Psoas muscle (tissue), 8 donors: ENCODE results near the gene HCK. TPM values are rescaled to one million over a fixed set of nuclear protein-coding genes. Genes with fewer than 3 reads are reported as not detected.

ENCODE experiments used
- ATAC-seq, 4 donors: fragments of 200-7000 bp; cut with Tn5 transposase; one replicate each; pipeline ENCODE4 v1.9.1; 2020; ENCODE audit warnings: moderate library complexity in 3 of 4, mild to moderate bottlenecking in 2 of 4
- DNase-seq, 2 donors: peaks; one replicate each; pipeline ENCODE4 v3.0.0-alpha.2; 2020
- H3K27ac ChIP-seq: fragments of 200-600 bp; one replicate; pipeline ENCODE4 v1.8.0; 2022
- H3K27me3 ChIP-seq, 3 donors: fragments of 200-600 bp in 1 of 3; one replicate each; pipeline versions ENCODE4 v1.6.1 to v1.8.0; 2013 to 2022; ENCODE audit warnings: low read length in 2 of 3, mild to moderate bottlenecking in 2 of 3, moderate library complexity in 1 of 3; ENCODE audit not compliant: insufficient read depth in 3 of 3
- H3K36me3 ChIP-seq, 2 donors: fragments of 200-600 bp in 1 of 2; one replicate each; pipeline versions ENCODE4 v1.6.1 to v1.8.0; 2013 to 2022; ENCODE audit warnings: low read depth in 1 of 2, mild to moderate bottlenecking in 1 of 2, moderate library complexity in 1 of 2; ENCODE audit not compliant: insufficient read depth in 1 of 2
- H3K4me1 ChIP-seq: fragments of 200-600 bp; one replicate; pipeline ENCODE4 v1.8.0; 2022
- H3K4me3 ChIP-seq: fragments of 200-600 bp; one replicate; pipeline ENCODE4 v1.8.0; 2022; ENCODE audit warnings: mild to moderate bottlenecking
- H3K9me3 ChIP-seq: fragments of 200-600 bp; one replicate; pipeline ENCODE4 v1.8.0; 2022
- WGBS, 3 donors: extraction: QIAGEN DNeasy Blood & Tissue Kit; methylation state at CpG; one replicate each; pipeline versions ENCODE4 v1.1.6 to v1.1.7; 2013; 5-methylcytosine and 5-hydroxymethylcytosine counted together
- intact Hi-C, 2 donors: fragments of 100-400 bp; cut with DNase I; formaldehyde crosslinking; loops; one replicate each; pipeline versions ENCODE4 v1.11.0 to v1.14.2; 2022
- polyA plus RNA-seq, 3 donors: library from polyadenylated mRNA; stranded (reverse); fragments of 200-250 nt; gene quantifications; one replicate each; pipeline ENCODE4 v1.2.3, GENCODE V29; 2013
- total RNA-seq, 4 donors: library from RNA; stranded (reverse); fragmentation: NEBNext Ultra II Directional in 2 of 4; extraction: Animal tissue kit (Norgen Biotek cat#: 25700) in 2 of 4; gene quantifications; one replicate each; pipeline versions ENCODE4 v1.2.1 to v1.2.4, GENCODE V29; 2021 to 2023
- TF ChIP-seq, protein P1 (sequence below): fragments of 200-600 bp; IDR thresholded peaks from one replicate; pipeline ENCODE4 v1.8.0; 2022; ENCODE audit warnings: antibody characterized with exemption
- donor health status: healthy with polysubstance abuse.
- donor health status: DM: no; HTN: no; CAD: no; lungs with moderate emphysema.
- donor health status: Bipolar disorder and iron deficiency.
- donor health status: healthy.
- donor health status: DM: yes; HTN: yes; CAD: no.
- donor health status: DM: no; HTN: no; CAD: no.
- donor health status: DM: no; HTN: no; CAD: no.
- donor health status: DM: yes; HTN: yes; CAD: no.

The HCK gene
- total and polyA plus RNA-seq, 7 donors = 0.79 to 5.5 (median 1.9) TPM

- Histone ChIP-seq H3K4me3 (peak overlapping the region; percentile 88), H3K27me3 (no peaks in the 10 kb centered on the region), H3K9me3 (no peaks in the 10 kb centered on the region), H3K36me3 (peaks cover 0 to 2% of the 10 kb centered on the region in 2 donors), H3K27ac (peak overlapping the region; percentile 99), H3K4me1 (peaks cover 24% of the 10 kb centered on the region)
- DNase-seq (no peak), ATAC-seq (peak in 1 of 4 donors; percentile 11)
- intact Hi-C loops = loop anchor here in 1 of 2 donors (10.0 kb wide), 1 partner anchor 95 kb away; the partner anchor contains the start of genes PLAGL2 and POFUT1
- 1 to 2% (median 1%) methylated on average over 8 of the region's 8 CpGs for WGBS, 3 donors
- TF ChIP-seq, protein P1, sequence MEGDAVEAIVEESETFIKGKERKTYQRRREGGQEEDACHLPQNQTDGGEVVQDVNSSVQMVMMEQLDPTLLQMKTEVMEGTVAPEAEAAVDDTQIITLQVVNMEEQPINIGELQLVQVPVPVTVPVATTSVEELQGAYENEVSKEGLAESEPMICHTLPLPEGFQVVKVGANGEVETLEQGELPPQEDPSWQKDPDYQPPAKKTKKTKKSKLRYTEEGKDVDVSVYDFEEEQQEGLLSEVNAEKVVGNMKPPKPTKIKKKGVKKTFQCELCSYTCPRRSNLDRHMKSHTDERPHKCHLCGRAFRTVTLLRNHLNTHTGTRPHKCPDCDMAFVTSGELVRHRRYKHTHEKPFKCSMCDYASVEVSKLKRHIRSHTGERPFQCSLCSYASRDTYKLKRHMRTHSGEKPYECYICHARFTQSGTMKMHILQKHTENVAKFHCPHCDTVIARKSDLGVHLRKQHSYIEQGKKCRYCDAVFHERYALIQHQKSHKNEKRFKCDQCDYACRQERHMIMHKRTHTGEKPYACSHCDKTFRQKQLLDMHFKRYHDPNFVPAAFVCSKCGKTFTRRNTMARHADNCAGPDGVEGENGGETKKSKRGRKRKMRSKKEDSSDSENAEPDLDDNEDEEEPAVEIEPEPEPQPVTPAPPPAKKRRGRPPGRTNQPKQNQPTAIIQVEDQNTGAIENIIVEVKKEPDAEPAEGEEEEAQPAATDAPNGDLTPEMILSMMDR = no peak
Measured at GRCh38 chr20:32110173-32110704, 58.2 kb downstream of the HCK start.

- Histone ChIP-seq H3K4me1 (peaks cover 29% of the 10 kb centered on the region), H3K27ac (no peak overlapping the region), H3K27me3 (no peaks in the 10 kb centered on the region), H3K36me3 (peaks cover 0 to 2% of the 10 kb centered on the region in 2 donors), H3K4me3 (peak overlapping the region; percentile 88), H3K9me3 (no peaks in the 10 kb centered on the region)
- intact Hi-C loops = loop anchor here in 1 of 2 donors (10.0 kb wide), 1 partner anchor 94 kb away; the partner anchor contains the start of genes PLAGL2 and POFUT1
- ATAC-seq = no peak
- TF ChIP-seq, protein P1 = no peak
- 59 to 81% (median 72%) methylated on average over 3 of the region's 3 CpGs for WGBS, 3 donors
- DNase-seq = no peak
Measured at GRCh38 chr20:32110727-32111126, 58.7 kb downstream of the HCK start.

- TF ChIP-seq, protein P1 = no peak
- 72 to 86% (median 77%) methylated on average over 3 of the region's 3 CpGs for WGBS, 3 donors
- ATAC-seq (no peak), DNase-seq (no peak)
- peak overlapping the region; percentile 88 for H3K4me3 ChIP-seq
- H3K27me3 ChIP-seq = no peaks in the 10 kb centered on the region
- peaks cover 0 to 2% of the 10 kb centered on the region in 2 donors for H3K36me3 ChIP-seq
- intact Hi-C loops = loop anchor here in 1 of 2 donors (10.0 kb wide), 1 partner anchor 94 kb away; the partner anchor contains the start of genes PLAGL2 and POFUT1
- H3K27ac ChIP-seq = no peak overlapping the region
- no peaks in the 10 kb centered on the region for H3K9me3 ChIP-seq
- peaks cover 33% of the 10 kb centered on the region for H3K4me1 ChIP-seq
Measured at GRCh38 chr20:32111156-32111686, 59.2 kb downstream of the HCK start.

GRCh38 chr20:32111753-32112152, 59.7 kb downstream of the HCK start:
- 90 to 96% (median 93%) methylated on average over 3 of the region's 3 CpGs for WGBS, 3 donors
- no peak for ATAC-seq
- peaks cover 38% of the 10 kb centered on the region for H3K4me1 ChIP-seq

More at GRCh38 chr20:32111753-32112152, 59.7 kb downstream of the HCK start:
- no peaks in the 10 kb centered on the region for H3K9me3 ChIP-seq
- intact Hi-C loops = loop anchor here in 1 of 2 donors (10.0 kb wide), 1 partner anchor 93 kb away; the partner anchor contains the start of genes PLAGL2 and POFUT1
- H3K4me3 ChIP-seq = no peak overlapping the region
- no peak for DNase-seq
- TF ChIP-seq, protein P1 = no peak
- H3K36me3 ChIP-seq = peaks cover 0 to 2% of the 10 kb centered on the region in 2 donors
- H3K27ac ChIP-seq = no peak overlapping the region
- no peaks in the 10 kb centered on the region for H3K27me3 ChIP-seq
